HG03442 (cell line): ENCODE results near the gene NECAB2.

ENCODE experiments used
- ATAC-seq: cut with Tn5 transposase; IDR thresholded peaks from one replicate; pipeline ENCODE4 v1.9.1; 2021; ENCODE audit warnings: mild to moderate bottlenecking, moderate library complexity; ENCODE audit not compliant: unreplicated experiment

Gene NECAB2

DNA sequence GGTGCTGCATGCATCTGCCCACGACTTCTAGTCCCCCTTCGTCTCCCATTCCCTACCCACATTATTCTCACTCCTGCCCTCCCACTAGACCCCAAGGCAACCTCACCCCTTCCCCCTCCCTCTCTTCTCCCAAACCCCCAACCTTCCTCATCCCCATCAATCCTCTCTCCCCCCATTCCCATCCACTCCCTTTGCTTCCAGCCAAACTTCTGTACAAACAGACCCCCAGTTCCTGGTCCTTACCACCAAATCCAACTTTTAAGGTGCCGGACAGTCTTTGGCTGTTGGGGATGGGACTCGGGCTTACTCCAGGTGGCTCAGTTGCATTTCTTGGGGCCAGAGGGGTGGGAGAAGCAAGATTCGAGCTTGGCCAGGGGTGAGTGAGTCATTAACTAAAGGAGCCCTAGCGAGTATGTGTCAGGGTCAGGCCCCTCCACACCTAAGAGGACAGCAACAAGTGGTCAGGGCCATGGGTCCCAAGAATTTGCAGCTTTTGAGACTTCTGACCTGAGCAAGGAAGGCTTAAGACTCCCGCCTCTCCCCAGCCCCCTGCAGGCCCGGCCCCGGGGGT, 74.3 kb downstream of the NECAB2 start, which contains the start of gene SLC38A8:
TSS of gene SLC38A8 (minus strand) at position 488 of the 571 bp plus-strand sequence. CDS start 638 bp downstream, outside the sequence.
- no peak for ATAC-seq

DNA sequence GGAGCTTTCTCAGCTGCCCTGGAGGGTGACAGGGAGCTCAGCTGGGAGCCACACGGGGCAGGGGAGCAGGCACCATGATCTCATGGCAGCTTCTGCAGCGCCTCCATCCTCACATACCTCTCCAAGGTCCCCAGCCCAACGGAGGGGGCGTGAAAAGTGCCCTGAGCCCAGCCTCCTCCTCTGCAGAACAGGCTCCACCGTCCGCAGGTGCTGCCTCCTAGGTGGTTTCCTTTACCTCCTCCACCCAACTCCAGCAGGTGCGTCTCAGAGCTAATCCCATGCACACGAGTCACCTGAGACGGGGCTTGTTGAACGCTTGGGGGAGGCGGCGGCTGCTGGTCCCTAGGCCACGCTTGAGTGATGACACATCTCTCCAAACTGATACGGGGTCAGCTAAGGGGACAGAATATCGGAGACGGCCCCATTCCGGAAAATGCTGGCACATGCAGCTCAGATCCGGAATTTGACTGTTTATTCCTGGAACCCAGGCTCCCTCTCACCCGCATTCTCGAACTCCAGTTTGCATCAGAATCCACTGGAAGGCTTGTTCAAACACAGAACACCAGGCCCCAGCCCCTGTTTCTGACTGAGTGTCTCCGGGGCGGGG, 74.9 kb downstream of the NECAB2 start:
- ATAC-seq = no peak

DNA sequence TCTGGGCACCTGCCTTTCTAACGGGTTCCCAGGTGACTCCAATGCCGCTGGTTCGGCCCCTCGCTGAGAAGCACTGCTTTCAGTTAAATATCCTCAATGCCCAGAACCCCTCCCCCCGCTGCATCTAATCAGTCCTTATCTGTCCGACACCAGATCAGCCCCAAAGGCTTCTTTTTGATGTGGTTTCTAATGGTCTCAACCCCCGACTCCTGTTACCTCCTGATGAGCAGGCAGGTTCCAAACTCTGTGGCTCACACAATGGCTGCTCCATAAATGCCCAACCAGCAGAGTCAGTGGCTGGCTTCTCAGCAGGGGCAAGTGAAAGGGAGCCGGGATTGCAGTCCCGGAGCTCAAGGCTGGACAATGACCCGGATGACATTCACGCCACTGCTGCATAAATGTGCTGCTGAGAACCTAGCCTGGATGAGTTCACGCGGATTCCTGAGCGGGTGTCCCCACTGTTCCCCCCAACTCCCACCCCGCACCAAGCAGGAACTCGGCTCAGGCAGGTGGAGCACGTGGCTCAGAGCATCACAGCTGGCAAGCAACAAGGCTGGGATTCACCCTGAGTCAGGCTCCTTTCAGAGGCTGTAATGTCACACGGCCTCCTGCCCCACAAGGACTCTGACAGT, 75.6 kb downstream of the NECAB2 start:
- no peak for ATAC-seq

DNA sequence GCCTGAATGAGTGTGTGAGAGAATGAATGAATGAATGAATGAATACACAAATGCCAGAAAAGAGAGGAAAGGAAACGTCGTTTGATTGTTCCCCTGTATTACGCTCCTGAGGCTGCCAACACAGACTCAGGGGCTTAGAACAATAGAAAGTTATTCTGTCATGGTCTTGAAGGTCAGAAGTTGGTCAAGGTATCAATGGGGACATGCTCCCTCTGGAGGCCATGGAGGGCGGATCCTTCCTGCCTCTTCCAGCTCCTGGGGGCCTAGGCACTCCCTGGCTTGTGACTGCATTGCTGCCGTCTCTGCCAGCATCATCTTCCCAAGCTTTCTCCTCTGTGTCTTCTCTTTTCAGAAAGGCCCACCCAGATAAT, 76.1 kb downstream of the NECAB2 start:
- ATAC-seq = no peak

DNA sequence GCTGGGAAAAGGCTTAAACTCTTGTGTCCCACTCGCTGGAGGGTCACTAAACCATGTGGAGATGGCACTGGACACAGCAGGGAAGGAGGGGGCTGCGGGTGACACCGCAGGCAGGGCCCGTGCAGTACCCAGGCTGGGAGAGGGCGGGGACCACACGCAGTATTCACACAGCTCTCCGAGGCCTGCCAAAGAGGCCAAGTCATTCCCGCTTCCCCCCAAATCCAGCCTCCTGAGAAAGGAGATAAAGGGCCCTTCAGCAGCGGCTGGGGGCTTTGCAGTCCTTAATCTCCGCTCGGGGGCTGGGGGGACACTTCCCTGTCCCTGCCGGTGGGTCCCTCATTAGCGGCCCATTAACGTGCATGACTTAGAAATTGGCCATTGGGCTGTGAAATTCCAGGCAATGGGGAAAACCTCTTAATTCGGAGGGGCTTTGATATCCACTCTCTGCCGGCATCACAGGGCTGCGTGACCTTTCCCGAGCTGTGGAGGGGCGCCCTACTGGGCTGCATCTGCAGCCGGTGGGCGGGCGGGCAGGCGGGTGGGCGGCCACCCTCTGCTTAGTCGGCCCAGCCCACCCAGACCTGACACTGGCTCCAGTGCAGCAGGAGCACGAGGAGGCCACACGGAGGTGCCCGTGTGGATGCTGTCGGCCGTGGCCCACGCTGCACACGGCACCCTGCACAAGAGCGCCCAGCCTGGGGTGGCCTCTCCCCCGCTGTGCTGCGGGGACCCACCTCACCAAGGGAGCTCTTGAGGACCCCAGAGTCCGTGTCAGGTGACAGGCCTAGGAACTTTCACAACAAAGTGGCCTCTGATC, 77.2 kb downstream of the NECAB2 start:
- ATAC-seq = no peak

DNA sequence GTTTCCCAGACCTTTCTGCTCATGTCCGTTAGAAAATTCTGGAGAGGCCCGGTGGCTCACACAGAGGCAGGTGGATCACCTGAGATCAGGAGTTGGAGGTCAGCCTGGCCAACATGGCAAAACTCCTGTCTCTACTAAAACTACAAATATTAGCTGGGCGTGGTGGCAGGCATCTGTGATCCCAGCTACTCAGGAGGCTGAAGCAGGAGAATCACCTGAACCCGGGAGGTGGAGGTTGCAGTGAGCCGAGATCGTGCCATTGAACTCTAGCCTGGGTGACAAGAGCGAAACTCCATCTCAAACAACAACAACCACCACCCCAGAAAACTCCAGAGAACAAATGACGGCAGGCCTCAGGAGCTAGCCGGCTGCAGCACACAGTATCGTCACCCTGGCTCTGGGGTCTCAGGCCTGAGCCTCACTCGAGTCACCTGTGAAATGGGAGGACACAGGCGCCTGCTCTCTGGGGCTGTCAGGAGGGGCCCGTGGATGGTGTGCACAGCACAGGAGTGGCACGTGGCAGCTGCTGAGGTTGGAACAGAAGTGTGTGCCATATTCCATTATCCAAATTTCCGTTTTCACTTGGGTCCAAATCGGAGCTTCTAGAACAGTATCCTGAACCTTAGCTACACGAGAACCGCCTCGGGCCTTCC, 77.9 kb downstream of the NECAB2 start:
- ATAC-seq = no peak

DNA sequence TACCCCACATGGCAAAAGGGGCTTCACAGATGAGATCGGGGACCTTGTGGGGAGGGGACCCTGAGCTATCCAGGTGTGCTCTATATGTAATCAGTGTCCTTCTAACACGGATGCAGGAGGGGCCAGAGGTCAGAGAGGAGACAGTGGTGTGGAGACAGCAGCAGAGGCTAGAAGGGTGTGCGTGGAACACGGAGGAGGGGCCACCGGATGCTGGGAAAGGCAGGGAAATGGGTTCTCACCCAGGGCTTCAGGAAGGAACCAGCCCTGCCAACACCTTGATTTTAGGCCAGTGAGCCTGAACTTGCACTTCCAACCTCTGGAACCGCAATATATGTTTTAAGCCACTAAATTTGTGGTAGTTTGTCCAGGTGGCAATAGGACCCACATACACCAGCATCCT, 79.2 kb downstream of the NECAB2 start:
- no peak for ATAC-seq

DNA sequence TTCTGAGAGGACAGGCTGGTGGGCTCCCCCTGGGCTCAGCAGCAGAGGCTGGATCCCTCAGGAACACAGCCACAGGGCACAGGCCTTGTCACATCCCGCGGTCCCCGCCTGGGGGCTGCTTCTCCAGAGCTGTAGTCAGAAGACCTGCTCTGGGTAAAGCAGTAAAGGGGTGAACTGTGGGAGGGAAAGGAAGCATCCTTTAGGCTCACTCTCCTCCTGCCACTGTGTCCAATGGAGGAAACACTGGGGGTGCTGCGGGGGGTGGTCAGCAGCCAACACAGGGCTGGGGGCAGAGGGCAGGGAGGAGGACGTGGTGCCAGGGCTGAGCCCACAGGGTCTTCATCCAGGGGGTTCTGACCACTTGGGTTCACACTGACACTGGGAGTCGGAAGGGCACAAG, 79.6 kb downstream of the NECAB2 start:
- ATAC-seq = no peak

DNA sequence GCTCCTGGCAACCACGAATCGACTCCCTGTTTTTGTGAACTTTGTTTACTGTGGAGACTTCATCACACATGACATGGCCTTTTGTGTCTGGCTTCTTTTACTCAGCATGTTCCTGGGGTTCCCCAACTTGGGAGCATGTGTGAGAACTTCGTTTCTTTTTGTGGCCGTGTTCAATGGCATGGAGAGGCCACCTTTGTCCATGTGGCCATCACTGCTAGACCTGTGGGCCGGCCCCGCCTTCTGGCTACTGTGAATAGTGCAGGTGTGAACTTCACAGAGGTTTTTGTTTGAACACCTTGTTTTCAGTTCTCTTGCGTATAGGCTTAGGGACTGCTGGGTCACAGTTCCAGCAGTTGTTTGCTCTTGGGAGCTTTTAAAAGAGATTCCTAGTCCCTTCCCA, 80.2 kb downstream of the NECAB2 start:
- no peak for ATAC-seq

DNA sequence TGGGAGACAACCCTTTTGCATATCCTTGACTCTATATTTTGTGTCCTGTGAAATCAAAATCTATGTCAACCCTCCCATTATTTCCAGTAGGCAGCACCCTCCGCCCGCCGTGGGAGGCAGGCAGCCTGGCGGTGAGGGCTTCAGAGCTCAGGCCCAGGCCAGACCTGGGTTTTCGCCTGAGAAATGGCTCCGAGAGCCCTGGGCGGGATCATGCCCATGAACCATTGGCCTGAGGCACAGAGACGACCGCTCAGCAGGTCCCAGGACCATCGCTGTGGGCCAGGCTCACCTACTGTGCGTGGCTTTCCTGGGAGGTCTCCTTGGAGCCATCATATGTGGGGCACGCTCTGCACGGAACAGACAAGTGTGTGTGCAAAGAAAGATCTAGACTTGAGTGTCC, 80.8 kb downstream of the NECAB2 start:
- no peak for ATAC-seq

DNA sequence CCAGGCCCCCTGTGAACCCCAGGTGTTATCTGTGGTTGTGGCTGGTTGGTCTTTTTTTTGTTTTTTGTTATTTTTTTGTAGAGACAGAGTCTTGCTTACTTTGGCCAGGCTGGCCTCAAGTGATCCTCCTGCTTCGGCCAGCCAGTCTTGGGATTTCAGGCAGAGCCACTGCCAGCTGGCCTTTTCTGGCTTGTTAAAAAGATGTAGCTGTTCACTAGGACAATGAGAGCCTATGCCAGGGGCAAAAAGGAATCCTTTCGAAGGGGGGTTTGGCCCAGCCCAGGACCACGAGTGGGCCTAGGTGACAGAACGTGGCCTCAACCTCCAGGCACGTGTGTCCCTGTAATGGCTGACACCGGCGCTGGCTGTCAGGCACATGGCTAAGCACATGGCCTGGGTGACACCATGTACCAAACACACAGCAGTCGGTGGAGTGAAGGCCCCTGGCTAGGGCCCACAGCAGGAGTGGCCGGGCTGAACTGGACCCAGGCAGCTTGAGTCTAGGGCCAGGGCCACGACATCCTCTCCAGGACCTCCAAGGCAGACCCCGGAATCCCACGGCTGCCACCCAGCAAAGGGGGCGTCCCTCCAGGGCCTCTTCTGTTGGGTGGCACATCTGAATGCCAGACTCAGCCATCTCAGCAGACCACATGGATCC, 81.5 kb downstream of the NECAB2 start:
- ATAC-seq = no peak

DNA sequence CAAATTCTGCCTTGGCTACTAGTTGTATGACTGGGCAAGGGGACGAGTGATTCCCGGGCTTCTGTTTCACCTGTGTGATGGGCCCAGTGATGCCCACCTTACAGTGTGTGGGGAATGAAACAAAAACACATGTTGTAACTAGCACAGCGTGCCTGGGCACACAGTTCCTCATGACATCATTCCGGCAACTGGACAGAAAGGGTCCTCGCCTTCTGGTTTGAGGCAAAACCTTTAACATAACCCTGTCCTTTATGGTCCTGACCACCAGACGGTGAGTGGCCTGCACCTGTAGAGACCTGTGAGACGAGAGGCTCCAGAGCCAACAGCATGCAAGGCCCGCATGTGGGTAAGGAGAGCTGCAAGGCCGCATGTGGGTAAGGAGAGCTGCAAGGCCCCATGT, 82.3 kb downstream of the NECAB2 start:
- no peak for ATAC-seq

DNA sequence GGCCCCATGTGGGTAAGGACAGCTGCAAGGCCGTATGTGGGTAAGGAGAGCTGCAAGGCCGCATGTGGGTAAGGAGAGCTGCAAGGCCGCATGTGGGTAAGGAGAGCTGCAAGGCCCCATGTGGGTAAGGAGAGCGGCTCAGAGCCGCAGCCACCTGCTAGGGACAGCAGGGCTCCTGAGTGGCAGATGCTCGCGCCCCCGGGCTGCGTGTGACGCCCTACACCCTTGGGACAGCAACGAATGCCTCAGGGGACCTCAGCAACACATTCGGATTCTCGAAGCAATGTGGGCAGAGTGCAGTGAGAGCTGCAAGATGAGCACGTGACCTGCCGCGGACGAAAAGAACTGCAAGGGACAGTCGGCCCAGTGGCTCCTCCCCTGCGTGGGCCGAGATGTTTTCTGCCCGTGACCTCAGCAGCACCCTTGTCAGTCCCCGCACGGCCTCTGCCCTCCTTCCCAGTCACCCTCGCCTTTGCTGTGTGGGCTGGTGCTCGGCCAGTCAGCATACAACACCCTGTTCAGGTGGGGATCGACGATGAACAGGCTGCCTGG, 84.1 kb downstream of the NECAB2 start:
- no peak for ATAC-seq
